Lower leg skin (tissue), 4 donors: ENCODE results near the gene ME1. TPM values are rescaled to one million over a fixed set of nuclear protein-coding genes. Genes with fewer than 3 reads are reported as not detected.

ENCODE experiments used
- DNase-seq, 2 donors: peaks; one replicate each; pipeline ENCODE4 v3.0.0-alpha.2; 2019; ENCODE audit warnings: low spot score in 2 of 2
- H3K4me3 ChIP-seq: fragments of 200-600 bp; sonication (generic); 2 replicates; pipeline ENCODE4 v1.5.1; 2017; ENCODE audit warnings: mild to moderate bottlenecking, low read depth; ENCODE audit not compliant: poor library complexity, severe bottlenecking
- POLR2A ChIP-seq, 2 donors: fragments of 450-650 bp; IDR thresholded peaks; one replicate each; pipeline ENCODE4 v1.6.1; 2016 to 2017; ENCODE audit warnings: antibody characterized with exemption in 2 of 2, mild to moderate bottlenecking in 1 of 2, moderate library complexity in 1 of 2
- WGBS, 2 donors: methylation state at CpG; one replicate each; pipeline ENCODE4 v1.1.5; 2018; 5-methylcytosine and 5-hydroxymethylcytosine counted together
- intact Hi-C: fragments of 100-400 bp; cut with DNase I; formaldehyde crosslinking; loops from one replicate; pipeline ENCODE4 v1.15.0; 2023; ENCODE audit warnings: low total_unique reads
- total RNA-seq, 4 donors: library from RNA; depleted of rRNA; stranded (reverse); fragments of >200 nt; gene quantifications; one replicate each; pipeline ENCODE4 v1.1.0, GENCODE V29; 2016
- TF ChIP-seq, protein P1 (sequence below), 3 donors: fragments of 450-650 bp; IDR thresholded peaks; one replicate each; pipeline ENCODE4 v1.5.1; 2016; ENCODE audit warnings: antibody characterized with exemption in 3 of 3, mild to moderate bottlenecking in 3 of 3, moderate library complexity in 2 of 3

The ME1 gene
- total RNA-seq, 4 donors from 2014 or later = 17.3 to 55.0 (median 20.8) TPM

DNA sequence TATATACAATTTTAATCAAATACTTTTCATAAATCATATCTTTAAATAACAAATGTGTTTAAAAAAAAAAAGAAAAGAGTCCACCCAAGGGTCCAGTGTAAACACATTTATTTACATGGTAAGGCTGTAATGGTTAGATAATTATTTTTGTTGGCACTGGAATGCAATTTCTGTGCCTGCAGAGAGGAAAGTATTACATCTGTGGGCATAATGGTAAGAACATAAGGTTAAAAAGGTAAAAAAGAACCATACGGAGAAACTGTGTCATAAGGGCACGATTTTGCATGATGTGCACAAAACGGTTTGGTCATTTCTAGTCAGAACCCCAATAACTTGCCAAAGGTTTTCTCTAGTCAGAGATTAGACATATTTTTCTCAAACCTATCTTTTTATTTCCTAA, 183.4 kb downstream of the ME1 start:
- TF ChIP-seq, protein P1, sequence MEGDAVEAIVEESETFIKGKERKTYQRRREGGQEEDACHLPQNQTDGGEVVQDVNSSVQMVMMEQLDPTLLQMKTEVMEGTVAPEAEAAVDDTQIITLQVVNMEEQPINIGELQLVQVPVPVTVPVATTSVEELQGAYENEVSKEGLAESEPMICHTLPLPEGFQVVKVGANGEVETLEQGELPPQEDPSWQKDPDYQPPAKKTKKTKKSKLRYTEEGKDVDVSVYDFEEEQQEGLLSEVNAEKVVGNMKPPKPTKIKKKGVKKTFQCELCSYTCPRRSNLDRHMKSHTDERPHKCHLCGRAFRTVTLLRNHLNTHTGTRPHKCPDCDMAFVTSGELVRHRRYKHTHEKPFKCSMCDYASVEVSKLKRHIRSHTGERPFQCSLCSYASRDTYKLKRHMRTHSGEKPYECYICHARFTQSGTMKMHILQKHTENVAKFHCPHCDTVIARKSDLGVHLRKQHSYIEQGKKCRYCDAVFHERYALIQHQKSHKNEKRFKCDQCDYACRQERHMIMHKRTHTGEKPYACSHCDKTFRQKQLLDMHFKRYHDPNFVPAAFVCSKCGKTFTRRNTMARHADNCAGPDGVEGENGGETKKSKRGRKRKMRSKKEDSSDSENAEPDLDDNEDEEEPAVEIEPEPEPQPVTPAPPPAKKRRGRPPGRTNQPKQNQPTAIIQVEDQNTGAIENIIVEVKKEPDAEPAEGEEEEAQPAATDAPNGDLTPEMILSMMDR (IDR thresholded peaks at IDR 0.05) = no peak
- no peak for TF ChIP-seq POLR2A (IDR thresholded peaks at IDR 0.05)
- 83 to 85% methylated on average over 3 of the region's 3 CpGs for WGBS, 2 donors
- intact Hi-C loops = no loop called here

GRCh38 chr6:83231146-83231545, 199.7 kb downstream of the ME1 start:
- intact Hi-C loops = no loop called here
- TF ChIP-seq POLR2A (IDR thresholded peaks at IDR 0.05) = no peak
- TF ChIP-seq, protein P1 (IDR thresholded peaks at IDR 0.05) = no peak
- 18 to 26% methylated on average over 1 of the region's 1 CpG for WGBS, 2 donors
- DNase-seq = no peak
- no peak overlapping the region for H3K4me3 ChIP-seq

More for the DNA sequence above, 183.4 kb downstream of the ME1 start:
- no peak for DNase-seq
- H3K4me3 ChIP-seq = no peak overlapping the region

DNA sequence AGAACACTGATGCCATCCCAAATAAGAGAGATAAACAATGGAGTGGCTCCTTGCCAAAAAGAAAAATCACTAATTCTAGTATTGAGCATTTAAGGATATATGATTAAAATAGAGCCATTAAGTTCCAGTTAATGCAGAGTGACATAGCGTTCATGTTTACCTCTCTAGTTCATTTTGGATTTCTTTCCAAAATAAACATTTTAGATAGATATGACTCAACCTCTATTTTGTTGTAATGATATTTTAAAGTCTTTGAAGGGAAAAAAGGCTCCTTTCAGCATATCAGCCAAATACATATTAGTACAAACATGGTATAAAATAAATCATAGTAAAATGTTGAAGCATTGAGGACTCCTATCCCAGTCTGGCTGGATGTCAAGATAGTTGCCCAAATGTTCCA, 204.3 kb downstream of the ME1 start:
- intact Hi-C loops = loop anchor here (10.0 kb wide), 1 partner anchor 278 kb away; no protein-coding TSS in a partner anchor
- no peak for DNase-seq
- no peak for TF ChIP-seq POLR2A (IDR thresholded peaks at IDR 0.05)
- H3K4me3 ChIP-seq = no peak overlapping the region
- 73 to 79% methylated on average over 1 of the region's 1 CpG for WGBS, 2 donors

DNA sequence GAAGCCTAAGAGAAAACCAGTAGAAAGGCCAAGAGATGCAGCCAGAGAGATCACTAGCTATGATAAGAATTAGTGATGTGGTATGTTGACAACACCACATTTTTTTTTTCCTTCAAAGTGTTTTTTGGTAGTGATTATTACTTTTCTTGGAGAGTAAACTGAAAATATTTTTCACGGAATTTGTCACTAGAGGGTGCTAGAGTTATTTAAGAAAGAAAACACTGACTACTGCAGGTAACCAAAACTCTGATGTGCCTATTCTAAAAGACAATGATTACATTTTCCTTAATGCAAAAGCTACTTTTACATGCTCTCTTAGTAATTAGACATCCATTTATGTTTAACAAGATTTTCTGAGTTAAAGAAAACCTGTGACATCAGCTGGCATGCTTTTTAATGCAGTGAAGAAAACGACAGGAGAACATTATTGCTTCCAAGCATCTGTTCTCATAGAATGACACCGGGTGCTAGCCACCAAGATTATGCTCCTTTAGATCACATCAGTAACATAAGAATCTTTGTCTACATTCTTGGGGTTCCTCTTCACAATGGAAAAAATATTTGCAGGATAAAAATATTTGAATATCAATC, 208.9 kb downstream of the ME1 start:
- no peak for TF ChIP-seq POLR2A (IDR thresholded peaks at IDR 0.05)
- TF ChIP-seq, protein P1 (IDR thresholded peaks at IDR 0.05) = no peak
- WGBS, 2 donors = 41 to 57% methylated on average over 3 of the region's 3 CpGs
- intact Hi-C loops = loop anchor here (10.0 kb wide), 1 partner anchor 283 kb away; no protein-coding TSS in a partner anchor

DNA sequence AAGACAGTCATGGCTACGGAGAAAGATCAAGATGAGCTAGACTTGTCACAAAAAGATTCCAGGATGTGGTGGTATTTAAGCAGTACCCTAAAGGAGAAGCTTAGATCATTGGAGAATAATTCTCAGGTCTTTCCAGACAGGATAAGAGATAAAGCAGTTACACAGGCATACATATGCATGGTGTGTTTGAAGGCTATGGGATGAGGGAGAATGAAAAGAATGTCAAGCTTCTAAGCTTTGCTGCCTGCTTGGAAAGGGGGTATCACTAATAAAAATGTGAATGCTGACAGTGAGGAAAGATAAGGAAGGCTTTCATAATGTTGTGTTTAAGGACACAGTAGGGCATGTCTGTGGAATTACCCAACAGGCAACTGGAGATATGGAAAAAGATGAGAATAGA, 209.6 kb downstream of the ME1 start:
- intact Hi-C loops = loop anchor here (10.0 kb wide), 1 partner anchor 284 kb away; no protein-coding TSS in a partner anchor

More for the DNA sequence above, 208.9 kb downstream of the ME1 start:
- DNase-seq = no peak
- no peak overlapping the region for H3K4me3 ChIP-seq

GRCh38 chr6:83220121-83220520, 210.7 kb downstream of the ME1 start:
- H3K4me3 ChIP-seq = no peak overlapping the region
- no peak for TF ChIP-seq POLR2A (IDR thresholded peaks at IDR 0.05)
- TF ChIP-seq, protein P1 (IDR thresholded peaks at IDR 0.05) = no peak
- intact Hi-C loops = loop anchor here (10.0 kb wide), 1 partner anchor 285 kb away; no protein-coding TSS in a partner anchor
- DNase-seq = no peak

More for the DNA sequence above, 209.6 kb downstream of the ME1 start:
- no peak for DNase-seq
- H3K4me3 ChIP-seq = no peak overlapping the region
- TF ChIP-seq, protein P1 (IDR thresholded peaks at IDR 0.05) = no peak
- no peak for TF ChIP-seq POLR2A (IDR thresholded peaks at IDR 0.05)
- 94 to 96% methylated on average over 1 of the region's 1 CpG for WGBS, 2 donors
